SKM-1 treated with dmso at 0.1 percent for 144 hours (cell line): ENCODE results near the gene XRCC3.

ENCODE experiments used
- DNase-seq: peaks from one replicate; lab custom pipeline; 2025; ENCODE audit not compliant: unreplicated experiment; lab: John Stamatoyannopoulos, UW

Gene XRCC3

GRCh38 chr14:103738701-103739451 is 23.6 kb upstream of the XRCC3 start:
- DNase-seq: no peak

- DNase-seq: no peak
Measured at GRCh38 chr14:103738166-103738565, 22.9 kb upstream of the XRCC3 start.

- no peak for DNase-seq
Measured at GRCh38 chr14:103737432-103738045, 22.3 kb upstream of the XRCC3 start.

GRCh38 chr14:103736546-103737431 is 21.5 kb upstream of the XRCC3 start:
- no peak for DNase-seq

- no peak for DNase-seq
Measured at GRCh38 chr14:103735815-103736545, 20.7 kb upstream of the XRCC3 start.

- DNase-seq: no peak
Measured at GRCh38 chr14:103735439-103735814, 20.2 kb upstream of the XRCC3 start.

GRCh38 chr14:103735022-103735421 is 19.8 kb upstream of the XRCC3 start:
- no peak for DNase-seq

- no peak for DNase-seq
Measured at GRCh38 chr14:103734081-103734888, 19.0 kb upstream of the XRCC3 start.

- DNase-seq: no peak
Measured at GRCh38 chr14:103733651-103734050, 18.4 kb upstream of the XRCC3 start.

- DNase-seq: no peak
Measured at GRCh38 chr14:103732868-103733620, 17.8 kb upstream of the XRCC3 start.

- DNase-seq: no peak
Measured at GRCh38 chr14:103731916-103732867, 16.9 kb upstream of the XRCC3 start.

- no peak for DNase-seq
Measured at GRCh38 chr14:103731481-103731880, 16.2 kb upstream of the XRCC3 start.

GRCh38 chr14:103730490-103731035 is 15.3 kb upstream of the XRCC3 start:
- no peak for DNase-seq

- no peak for DNase-seq
Measured at GRCh38 chr14:103729496-103730448, 14.5 kb upstream of the XRCC3 start.

- DNase-seq: no peak
Measured at GRCh38 chr14:103728721-103729120, 13.5 kb upstream of the XRCC3 start.

- no peak for DNase-seq
Measured at GRCh38 chr14:103728141-103728540, 12.9 kb upstream of the XRCC3 start.
